Measurements from ENCODE around the gene ATXN8OS.

DNA sequence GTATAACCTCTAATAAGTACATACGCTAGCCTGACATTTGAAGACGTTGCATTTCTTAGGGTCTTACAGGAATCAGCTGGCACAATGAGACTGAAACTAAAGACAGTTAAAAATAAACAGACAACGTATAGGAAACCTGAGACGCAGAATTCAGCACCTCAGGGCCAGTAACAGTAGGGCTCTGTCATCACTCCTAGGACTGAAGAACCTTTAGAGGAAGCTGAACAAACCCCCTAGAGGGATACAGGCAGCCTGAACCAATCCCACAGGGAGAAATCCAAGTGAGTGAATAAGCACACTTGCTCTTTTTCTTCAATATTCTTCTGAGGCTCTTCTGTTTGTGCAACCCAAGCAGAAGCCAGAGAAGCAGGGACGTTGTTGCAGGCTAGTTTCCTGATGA lies 54.5 kb downstream of the ATXN8OS start:
- TF ChIP-seq, protein P1, sequence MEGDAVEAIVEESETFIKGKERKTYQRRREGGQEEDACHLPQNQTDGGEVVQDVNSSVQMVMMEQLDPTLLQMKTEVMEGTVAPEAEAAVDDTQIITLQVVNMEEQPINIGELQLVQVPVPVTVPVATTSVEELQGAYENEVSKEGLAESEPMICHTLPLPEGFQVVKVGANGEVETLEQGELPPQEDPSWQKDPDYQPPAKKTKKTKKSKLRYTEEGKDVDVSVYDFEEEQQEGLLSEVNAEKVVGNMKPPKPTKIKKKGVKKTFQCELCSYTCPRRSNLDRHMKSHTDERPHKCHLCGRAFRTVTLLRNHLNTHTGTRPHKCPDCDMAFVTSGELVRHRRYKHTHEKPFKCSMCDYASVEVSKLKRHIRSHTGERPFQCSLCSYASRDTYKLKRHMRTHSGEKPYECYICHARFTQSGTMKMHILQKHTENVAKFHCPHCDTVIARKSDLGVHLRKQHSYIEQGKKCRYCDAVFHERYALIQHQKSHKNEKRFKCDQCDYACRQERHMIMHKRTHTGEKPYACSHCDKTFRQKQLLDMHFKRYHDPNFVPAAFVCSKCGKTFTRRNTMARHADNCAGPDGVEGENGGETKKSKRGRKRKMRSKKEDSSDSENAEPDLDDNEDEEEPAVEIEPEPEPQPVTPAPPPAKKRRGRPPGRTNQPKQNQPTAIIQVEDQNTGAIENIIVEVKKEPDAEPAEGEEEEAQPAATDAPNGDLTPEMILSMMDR (IDR thresholded peaks at IDR 0.05 in 4 of 5, conservative IDR thresholded peaks at IDR 0.05 in 1 of 5), result no peak
- TF ChIP-seq POLR2A (IDR thresholded peaks at IDR 0.05), result no peak
